Lung (tissue), 13 donors: ENCODE results near the gene MUC4. TPM values are rescaled to one million over a fixed set of nuclear protein-coding genes. Genes with fewer than 3 reads are reported as not detected.

Source experiments
- ATAC-seq: fragments of 200-7000 bp; cut with Tn5 transposase; one replicate; pipeline ENCODE4 v1.9.1; 2020; ENCODE audit warnings: moderate number of reproducible peaks; ENCODE audit not compliant: insufficient read depth, low FRiP score
- DNase-seq, 3 donors: peaks; one replicate each; pipeline ENCODE4 v3.0.0-alpha.2; 2013 to 2017
- H3K27ac ChIP-seq, 2 donors: one replicate each; pipeline ENCODE4 v1.5.1; 2013; ENCODE audit warnings: mild to moderate bottlenecking in 2 of 2, moderate library complexity in 2 of 2, control low read depth in 1 of 2, inconsistent platforms in 1 of 2, low read depth in 1 of 2, low read length in 1 of 2
- H3K27me3 ChIP-seq, 3 donors: one replicate each; pipeline ENCODE4 v1.5.1; 2013; ENCODE audit warnings: low read length in 2 of 3; ENCODE audit not compliant: control insufficient read depth in 3 of 3, insufficient read depth in 3 of 3
- H3K36me3 ChIP-seq, 4 donors: one replicate each; pipeline ENCODE4 v1.5.1; 2013; ENCODE audit warnings: low read length in 4 of 4, mild to moderate bottlenecking in 1 of 4, moderate library complexity in 1 of 4; ENCODE audit not compliant: control insufficient read depth in 4 of 4, insufficient read depth in 4 of 4
- H3K4me1 ChIP-seq, 5 donors: one replicate each; pipeline ENCODE4 v1.5.1; 2013; ENCODE audit warnings: low read length in 5 of 5, mild to moderate bottlenecking in 2 of 5, moderate library complexity in 1 of 5; ENCODE audit not compliant: control insufficient read depth in 5 of 5, insufficient read depth in 5 of 5
- H3K4me3 ChIP-seq: one replicate; pipeline ENCODE4 v1.5.1; 2013; ENCODE audit warnings: mild to moderate bottlenecking, control low read depth, moderate library complexity
- H3K9ac ChIP-seq, 2 donors: one replicate each; pipeline ENCODE4 v1.5.1; 2013; ENCODE audit warnings: low read length in 2 of 2, control low read depth in 1 of 2; ENCODE audit not compliant: insufficient read depth in 1 of 2
- H3K9me3 ChIP-seq, 4 donors: one replicate each; pipeline ENCODE4 v1.5.1; 2013; ENCODE audit warnings: low read length in 3 of 4, mild to moderate bottlenecking in 1 of 4, moderate library complexity in 1 of 4; ENCODE audit not compliant: control insufficient read depth in 4 of 4, insufficient read depth in 3 of 4
- WGBS, 2 donors: extraction: QIAGEN DNeasy Blood & Tissue Kit; methylation state at CpG; one replicate each; pipeline ENCODE4 v1.1.7; 2013; 5-methylcytosine and 5-hydroxymethylcytosine counted together
- polyA plus RNA-seq, 2 donors: library from polyadenylated mRNA; stranded (reverse); fragments of 200-250 nt; gene quantifications; one replicate each; pipeline ENCODE4 v1.2.1, GENCODE V29; 2013
- small RNA-seq: library from RNA; depleted of rRNA; stranded (forward); fragments of <200 nt; gene quantifications from one replicate; pipeline ENCODE3, GENCODE V24; 2014; ENCODE audit warnings: low replicate concordance
- total RNA-seq, 2 donors: library from RNA; depleted of rRNA in 1 of 2; stranded (reverse); fragments of >200 nt in 1 of 2; gene quantifications; one replicate each; pipeline ENCODE4 v1.2.1, GENCODE V29; 2014 to 2021
- TF ChIP-seq, protein P1 (sequence below): IDR thresholded peaks from 2 replicates; pipeline ENCODE4 v1.5.1; 2012; ENCODE audit warnings: mild to moderate bottlenecking; ENCODE audit errors: control extremely low read depth, extremely low read depth
- donor health status: control.
- donor health status: control.
- donor health status: Bipolar disorder and iron deficiency.
- donor health status: healthy.
- donor health status: DM: yes; HTN: yes; CAD: no.

The MUC4 gene
- total and polyA plus RNA-seq, 4 donors: 10.0 to 56.0 (median 21.9) TPM

DNA sequence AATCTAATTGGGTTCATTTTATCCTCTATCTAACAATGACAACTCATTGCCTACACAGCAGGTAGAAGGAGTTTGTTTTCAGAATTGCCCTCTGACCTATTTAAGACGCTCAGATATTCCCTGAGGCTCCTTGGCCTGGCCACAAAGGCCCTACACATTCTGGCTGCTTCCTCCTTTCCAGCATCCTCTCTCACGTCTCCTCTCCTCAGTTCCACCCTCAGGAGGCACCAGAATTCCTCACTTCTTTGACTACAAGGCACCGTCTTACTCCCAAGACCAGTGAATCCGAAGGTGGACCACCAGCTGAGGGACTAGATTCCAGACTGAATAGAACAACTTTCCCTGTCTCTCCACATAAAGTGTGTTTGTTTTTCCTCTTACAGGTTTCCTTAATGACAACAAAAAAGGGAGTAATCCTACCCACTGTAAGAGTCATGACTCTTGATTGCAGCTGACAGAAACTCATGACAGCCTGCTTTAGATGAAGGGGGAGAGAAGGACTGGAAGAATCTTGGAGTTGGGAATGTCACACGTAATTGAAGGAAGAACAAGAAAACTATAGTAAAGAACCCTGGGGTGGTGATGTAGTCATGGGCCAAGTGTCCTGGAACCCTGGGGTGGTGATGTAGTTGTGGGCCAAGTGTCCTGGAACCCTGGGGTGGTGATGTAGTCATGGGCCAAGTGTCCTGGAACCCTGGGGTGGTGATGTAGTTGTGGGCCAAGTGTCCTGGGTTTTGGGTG, 112.9 kb downstream of the MUC4 start:
- TF ChIP-seq, protein P1, sequence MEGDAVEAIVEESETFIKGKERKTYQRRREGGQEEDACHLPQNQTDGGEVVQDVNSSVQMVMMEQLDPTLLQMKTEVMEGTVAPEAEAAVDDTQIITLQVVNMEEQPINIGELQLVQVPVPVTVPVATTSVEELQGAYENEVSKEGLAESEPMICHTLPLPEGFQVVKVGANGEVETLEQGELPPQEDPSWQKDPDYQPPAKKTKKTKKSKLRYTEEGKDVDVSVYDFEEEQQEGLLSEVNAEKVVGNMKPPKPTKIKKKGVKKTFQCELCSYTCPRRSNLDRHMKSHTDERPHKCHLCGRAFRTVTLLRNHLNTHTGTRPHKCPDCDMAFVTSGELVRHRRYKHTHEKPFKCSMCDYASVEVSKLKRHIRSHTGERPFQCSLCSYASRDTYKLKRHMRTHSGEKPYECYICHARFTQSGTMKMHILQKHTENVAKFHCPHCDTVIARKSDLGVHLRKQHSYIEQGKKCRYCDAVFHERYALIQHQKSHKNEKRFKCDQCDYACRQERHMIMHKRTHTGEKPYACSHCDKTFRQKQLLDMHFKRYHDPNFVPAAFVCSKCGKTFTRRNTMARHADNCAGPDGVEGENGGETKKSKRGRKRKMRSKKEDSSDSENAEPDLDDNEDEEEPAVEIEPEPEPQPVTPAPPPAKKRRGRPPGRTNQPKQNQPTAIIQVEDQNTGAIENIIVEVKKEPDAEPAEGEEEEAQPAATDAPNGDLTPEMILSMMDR: no peak
- DNase-seq (no peak), ATAC-seq (no peak)
- WGBS, 2 donors: 75 to 76% methylated on average over 5 of the region's 5 CpGs
- Histone ChIP-seq H3K4me1 (no peaks in the 10 kb centered on the region), H3K36me3 (peaks cover under 1 to 16% (median 10%) of the 10 kb centered on the region in 4 donors), H3K9me3 (no peaks in the 10 kb centered on the region), H3K27ac (no peak overlapping the region), H3K4me3 (no peak overlapping the region), H3K27me3 (no peaks in the 10 kb centered on the region), H3K9ac (no peak overlapping the region)

DNA sequence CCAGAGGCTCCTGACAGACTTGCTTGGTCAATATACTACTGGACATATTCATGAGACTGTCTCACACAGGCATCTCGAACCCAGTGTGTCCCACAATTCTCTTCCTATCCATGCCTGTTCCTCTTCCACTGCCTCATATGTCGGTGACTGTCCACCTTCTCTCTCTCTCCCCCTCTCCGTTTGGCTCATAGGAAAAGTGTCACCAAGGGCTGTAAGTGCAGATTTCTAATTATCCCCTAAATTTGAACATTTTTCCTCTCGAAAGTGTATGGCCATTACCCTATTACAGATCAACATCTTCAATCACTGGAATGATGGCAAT, 113.4 kb downstream of the MUC4 start:
- no peak overlapping the region for H3K27ac ChIP-seq
- TF ChIP-seq, protein P1: no peak
- no peak for ATAC-seq
- 92 to 95% methylated on average over 4 of the region's 4 CpGs for WGBS, 2 donors
- peaks cover 3 to 16% (median 14%) of the 10 kb centered on the region in 4 donors for H3K36me3 ChIP-seq
- DNase-seq: peak in 1 of 3 donors; percentile 11
- H3K9me3 ChIP-seq: no peaks in the 10 kb centered on the region
- no peak overlapping the region for H3K9ac ChIP-seq
- no peaks in the 10 kb centered on the region for H3K27me3 ChIP-seq
- no peaks in the 10 kb centered on the region for H3K4me1 ChIP-seq
- no peak overlapping the region for H3K4me3 ChIP-seq

DNA sequence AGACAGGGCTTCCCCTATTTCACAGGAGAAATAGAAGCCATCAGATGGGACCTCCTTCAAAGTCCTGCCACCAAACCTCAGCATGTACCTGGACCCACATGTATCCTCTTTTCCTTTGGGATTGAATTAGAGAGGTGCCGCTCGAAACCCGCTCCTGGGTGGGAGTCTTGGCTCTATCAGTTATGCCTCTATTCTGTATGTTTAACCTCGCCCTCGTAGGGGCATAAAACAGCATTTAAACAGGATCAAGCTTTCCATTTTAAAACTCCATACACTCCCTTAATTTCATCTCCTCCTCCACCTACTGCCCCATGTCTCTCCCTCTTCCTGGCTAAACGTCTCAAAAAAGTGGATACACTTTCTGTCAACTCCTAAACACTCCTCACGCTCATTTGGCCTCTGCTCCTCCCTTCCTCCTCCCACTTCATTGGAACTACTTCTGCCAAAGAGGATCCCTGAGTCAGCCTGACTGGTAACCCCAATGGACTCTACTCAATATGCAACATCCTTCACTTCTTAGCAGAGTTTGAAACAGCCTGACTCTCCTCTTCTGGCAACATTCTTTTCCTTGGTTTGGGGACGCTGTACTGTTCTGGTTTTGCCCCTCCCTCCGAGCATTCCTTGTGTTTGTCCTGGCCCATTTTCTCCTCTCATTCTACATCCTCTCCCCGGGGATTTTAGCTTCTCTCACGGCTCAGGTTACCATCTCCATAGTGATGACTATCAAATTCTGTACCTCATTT, 114.0 kb downstream of the MUC4 start:
- 67 to 78% methylated on average over 11 of the region's 11 CpGs for WGBS, 2 donors

More for the DNA sequence above, 114.0 kb downstream of the MUC4 start:
- TF ChIP-seq, protein P1: no peak
- DNase-seq (peak in 1 of 3 donors; percentile 11), ATAC-seq (peak; percentile 53)
- Histone ChIP-seq H3K27ac (no peak overlapping the region), H3K4me3 (no peak overlapping the region), H3K9me3 (no peaks in the 10 kb centered on the region), H3K27me3 (no peaks in the 10 kb centered on the region), H3K36me3 (peaks cover 3 to 21% (median 16%) of the 10 kb centered on the region in 4 donors), H3K4me1 (no peaks in the 10 kb centered on the region), H3K9ac (no peak overlapping the region)

Small RNA genes within 50 kb of the gene (small RNA-seq; reads per million reads assigned to genes)
- not detected for gene MIR570

Other genes starting within 250 kb of the MUC4 start
- gene APOD, start 228.0 kb downstream of the MUC4 start, total RNA-seq: 10 to 100 TPM in 1 of 2 donors, 1 to 10 TPM in 1; 4.7 to 15.6 TPM
- gene APOD, start 228.0 kb downstream of the MUC4 start, polyA plus RNA-seq: 10 to 100 TPM; 27.0 to 85.8 TPM
- 10 to 100 TPM; 15.7 to 20.7 TPM for gene MUC20, start 91.0 kb downstream of the MUC4 start, total RNA-seq
- 10 to 100 TPM; 11.0 to 23.9 TPM for gene MUC20, start 91.0 kb downstream of the MUC4 start, polyA plus RNA-seq
- 10 to 100 TPM; 15.0 to 63.5 TPM for gene TNK2, start 96.6 kb upstream of the MUC4 start, total RNA-seq
- gene TNK2, start 96.6 kb upstream of the MUC4 start, polyA plus RNA-seq: 10 to 100 TPM; 23.3 to 47.9 TPM